ENCODE data around the gene ITGAE.

Gene ITGAE

GRCh38 chr17:3773511-3773910 is 27.5 kb downstream of the ITGAE start:
- Histone ChIP-seq H3K4ac (ENCODE audit: low read depth, low read length) (no peak overlapping the region), H2BK15ac (replicated peaks; ENCODE audit: low read depth) (no peak overlapping the region), H3K27ac (ENCODE audit: low read depth, low read length) (no peak overlapping the region), H3K4me3 (ENCODE audit: low read length) (no peak overlapping the region), H4K8ac (ENCODE audit: low read depth, low read length) (no peak overlapping the region), H3K79me2 (ENCODE audit: control insufficient read depth, insufficient read depth, low read length) (no peaks in the 10 kb centered on the region), H2AK5ac (ENCODE audit: low read length) (no peak overlapping the region), H3K79me1 (ENCODE audit: low read length) (no peaks in the 10 kb centered on the region), H3K56ac (ENCODE audit: low read length) (no peak overlapping the region), H3K18ac (ENCODE audit: low read length) (no peak overlapping the region), H3K4me2 (ENCODE audit: low read length) (no peak overlapping the region), H2BK120ac (ENCODE audit: low read depth, low read length) (no peak overlapping the region), H3K4me1 (ENCODE audit: control insufficient read depth, low read depth, low read length) (no peaks in the 10 kb centered on the region), H4K5ac (ENCODE audit: low read length) (no peak overlapping the region), H3K36me3 (ENCODE audit: control insufficient read depth, insufficient read depth, low read length) (no peaks in the 10 kb centered on the region), H3K9ac (ENCODE audit: low read length) (no peak overlapping the region), H3K27me3 (ENCODE audit: insufficient read depth, low read length, poor library complexity) (no peaks in the 10 kb centered on the region), H3K23ac (ENCODE audit: low read length) (no peak overlapping the region), H2BK5ac (ENCODE audit: low read length) (no peak overlapping the region)
- no CpG with 5 or more reads among the region's 5 CpGs for WGBS (ENCODE audit: extremely low coverage, insufficient coverage, low lambda C conversion rate)
- DNase-seq, result peak; percentile 41

DNA sequence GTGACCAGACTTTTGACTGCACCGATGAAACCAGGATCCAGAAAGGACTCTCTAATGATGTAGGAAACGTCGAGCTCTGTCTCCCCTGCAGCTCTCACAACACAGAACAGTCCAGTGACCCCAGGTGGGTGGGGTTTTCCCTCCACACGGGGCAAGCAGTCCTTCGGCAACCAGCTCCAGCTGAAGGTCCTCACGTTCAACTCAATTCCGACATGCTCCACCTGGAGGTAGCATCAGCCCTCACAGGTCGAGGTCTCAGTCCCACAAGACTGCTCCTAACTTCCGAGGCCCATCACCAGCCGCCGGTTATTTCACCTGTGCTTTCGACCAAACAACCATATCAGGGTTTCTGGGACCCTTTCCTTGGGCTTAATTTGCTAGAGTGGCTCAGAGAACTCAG is 28.2 kb downstream of the ITGAE start:
- DNase-seq, result peak; percentile 72
- H3K23ac ChIP-seq (ENCODE audit: low read length), result no peak overlapping the region
- no peak overlapping the region for H3K4ac ChIP-seq (ENCODE audit: low read depth, low read length)
- no peak overlapping the region for H3K56ac ChIP-seq (ENCODE audit: low read length)
- WGBS (ENCODE audit: extremely low coverage, insufficient coverage, low lambda C conversion rate), result no CpG with 5 or more reads among the region's 12 CpGs
- no peak overlapping the region for H3K27ac ChIP-seq (ENCODE audit: low read depth, low read length)
- H3K18ac ChIP-seq (ENCODE audit: low read length), result no peak overlapping the region
- H3K4me3 ChIP-seq (ENCODE audit: low read length), result no peak overlapping the region
- no peak overlapping the region for H4K5ac ChIP-seq (ENCODE audit: low read length)
- no peaks in the 10 kb centered on the region for H3K4me1 ChIP-seq (ENCODE audit: control insufficient read depth, low read depth, low read length)
- H2AK5ac ChIP-seq (ENCODE audit: low read length), result no peak overlapping the region
- no peak overlapping the region for H3K9ac ChIP-seq (ENCODE audit: low read length)
- H2BK5ac ChIP-seq (ENCODE audit: low read length), result no peak overlapping the region
- H3K36me3 ChIP-seq (ENCODE audit: control insufficient read depth, insufficient read depth, low read length), result no peaks in the 10 kb centered on the region
- H3K79me1 ChIP-seq (ENCODE audit: low read length), result no peaks in the 10 kb centered on the region
- no peaks in the 10 kb centered on the region for H3K79me2 ChIP-seq (ENCODE audit: control insufficient read depth, insufficient read depth, low read length)
- H2BK15ac ChIP-seq (replicated peaks; ENCODE audit: low read depth), result no peak overlapping the region
- H4K8ac ChIP-seq (ENCODE audit: low read depth, low read length), result no peak overlapping the region
- H3K4me2 ChIP-seq (ENCODE audit: low read length), result no peak overlapping the region
- no peaks in the 10 kb centered on the region for H3K27me3 ChIP-seq (ENCODE audit: insufficient read depth, low read length, poor library complexity)
- no peak overlapping the region for H2BK120ac ChIP-seq (ENCODE audit: low read depth, low read length)

GRCh38 chr17:3771140-3771539 is 29.8 kb downstream of the ITGAE start:
- Histone ChIP-seq H3K79me2 (ENCODE audit: control insufficient read depth, insufficient read depth, low read length) (no peaks in the 10 kb centered on the region), H4K5ac (ENCODE audit: low read length) (no peak overlapping the region), H3K27me3 (ENCODE audit: insufficient read depth, low read length, poor library complexity) (no peaks in the 10 kb centered on the region), H3K4me2 (ENCODE audit: low read length) (no peak overlapping the region), H3K4me1 (ENCODE audit: control insufficient read depth, low read depth, low read length) (no peaks in the 10 kb centered on the region), H3K27ac (ENCODE audit: low read depth, low read length) (no peak overlapping the region), H3K79me1 (ENCODE audit: low read length) (no peaks in the 10 kb centered on the region), H2BK15ac (replicated peaks; ENCODE audit: low read depth) (no peak overlapping the region), H2BK5ac (ENCODE audit: low read length) (no peak overlapping the region), H3K23ac (ENCODE audit: low read length) (no peak overlapping the region), H3K4me3 (ENCODE audit: low read length) (no peak overlapping the region), H3K9ac (ENCODE audit: low read length) (no peak overlapping the region), H2AK5ac (ENCODE audit: low read length) (no peak overlapping the region), H3K36me3 (ENCODE audit: control insufficient read depth, insufficient read depth, low read length) (no peaks in the 10 kb centered on the region), H3K4ac (ENCODE audit: low read depth, low read length) (no peak overlapping the region), H3K56ac (ENCODE audit: low read length) (no peak overlapping the region), H3K18ac (ENCODE audit: low read length) (no peak overlapping the region), H2BK120ac (ENCODE audit: low read depth, low read length) (no peak overlapping the region), H4K8ac (ENCODE audit: low read depth, low read length) (no peak overlapping the region)
- no peak for DNase-seq
- WGBS (ENCODE audit: extremely low coverage, insufficient coverage, low lambda C conversion rate), result no CpG with 5 or more reads among the region's 16 CpGs

- H3K4me2 ChIP-seq (ENCODE audit: low read length), result no peak overlapping the region
- H3K4me1 ChIP-seq (ENCODE audit: control insufficient read depth, low read depth, low read length), result no peaks in the 10 kb centered on the region
- H3K23ac ChIP-seq (ENCODE audit: low read length), result no peak overlapping the region
- no peak overlapping the region for H3K27ac ChIP-seq (ENCODE audit: low read depth, low read length)
- H2AK5ac ChIP-seq (ENCODE audit: low read length), result no peak overlapping the region
- H3K79me1 ChIP-seq (ENCODE audit: low read length), result no peaks in the 10 kb centered on the region
- no peak overlapping the region for H4K5ac ChIP-seq (ENCODE audit: low read length)
- no peak overlapping the region for H2BK120ac ChIP-seq (ENCODE audit: low read depth, low read length)
- H3K36me3 ChIP-seq (ENCODE audit: control insufficient read depth, insufficient read depth, low read length), result no peaks in the 10 kb centered on the region
- H3K4me3 ChIP-seq (ENCODE audit: low read length), result no peak overlapping the region
- H3K18ac ChIP-seq (ENCODE audit: low read length), result no peak overlapping the region
- no peak overlapping the region for H3K9ac ChIP-seq (ENCODE audit: low read length)
- no peak overlapping the region for H2BK15ac ChIP-seq (replicated peaks; ENCODE audit: low read depth)
- no peaks in the 10 kb centered on the region for H3K79me2 ChIP-seq (ENCODE audit: control insufficient read depth, insufficient read depth, low read length)
- no peak for DNase-seq
- H3K4ac ChIP-seq (ENCODE audit: low read depth, low read length), result no peak overlapping the region
- no CpG with 5 or more reads among the region's 8 CpGs for WGBS (ENCODE audit: extremely low coverage, insufficient coverage, low lambda C conversion rate)
- no peak overlapping the region for H2BK5ac ChIP-seq (ENCODE audit: low read length)
- H3K27me3 ChIP-seq (ENCODE audit: insufficient read depth, low read length, poor library complexity), result no peaks in the 10 kb centered on the region
- H4K8ac ChIP-seq (ENCODE audit: low read depth, low read length), result no peak overlapping the region
- H3K56ac ChIP-seq (ENCODE audit: low read length), result no peak overlapping the region
Measured at GRCh38 chr17:3770466-3770865, 30.5 kb downstream of the ITGAE start.

DNA sequence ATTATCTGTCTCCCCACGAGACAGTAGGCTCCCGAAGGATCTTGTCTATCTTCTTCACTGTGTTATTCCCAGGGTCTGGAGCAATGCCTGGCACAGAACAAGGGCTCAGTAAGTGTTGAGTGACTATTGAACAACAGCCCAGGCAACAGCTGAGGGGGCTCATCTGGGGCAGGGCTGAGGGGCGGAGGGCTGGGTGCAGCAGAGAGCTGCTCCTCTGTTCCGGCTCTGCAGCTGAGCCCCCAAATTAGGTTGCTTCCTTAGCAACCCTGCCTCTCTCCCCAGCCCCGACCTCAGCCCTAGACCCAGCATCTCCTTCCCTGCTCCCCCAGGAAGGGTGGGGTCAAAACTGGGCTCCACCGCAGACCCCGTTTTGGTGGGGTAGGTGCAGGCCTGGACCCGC is 32.2 kb downstream of the ITGAE start:
- Histone ChIP-seq H3K56ac (ENCODE audit: low read length) (no peak overlapping the region), H3K23ac (ENCODE audit: low read length) (no peak overlapping the region), H3K27ac (ENCODE audit: low read depth, low read length) (no peak overlapping the region), H3K4me2 (ENCODE audit: low read length) (no peak overlapping the region), H3K36me3 (ENCODE audit: control insufficient read depth, insufficient read depth, low read length) (no peaks in the 10 kb centered on the region), H3K18ac (ENCODE audit: low read length) (no peak overlapping the region), H3K4ac (ENCODE audit: low read depth, low read length) (no peak overlapping the region), H3K4me3 (ENCODE audit: low read length) (no peak overlapping the region), H3K79me1 (ENCODE audit: low read length) (no peaks in the 10 kb centered on the region), H3K4me1 (ENCODE audit: control insufficient read depth, low read depth, low read length) (no peaks in the 10 kb centered on the region), H2BK15ac (replicated peaks; ENCODE audit: low read depth) (no peak overlapping the region), H2BK120ac (ENCODE audit: low read depth, low read length) (no peak overlapping the region), H3K27me3 (ENCODE audit: insufficient read depth, low read length, poor library complexity) (no peaks in the 10 kb centered on the region), H2AK5ac (ENCODE audit: low read length) (no peak overlapping the region), H2BK5ac (ENCODE audit: low read length) (no peak overlapping the region), H4K5ac (ENCODE audit: low read length) (no peak overlapping the region), H3K9ac (ENCODE audit: low read length) (no peak overlapping the region), H4K8ac (ENCODE audit: low read depth, low read length) (no peak overlapping the region), H3K79me2 (ENCODE audit: control insufficient read depth, insufficient read depth, low read length) (no peaks in the 10 kb centered on the region)
- no CpG with 5 or more reads among the region's 8 CpGs for WGBS (ENCODE audit: extremely low coverage, insufficient coverage, low lambda C conversion rate)
- DNase-seq, result no peak

GRCh38 chr17:3768341-3768740 is 32.6 kb downstream of the ITGAE start:
- Histone ChIP-seq H3K4me2 (ENCODE audit: low read length) (no peak overlapping the region), H3K4me3 (ENCODE audit: low read length) (no peak overlapping the region), H3K18ac (ENCODE audit: low read length) (no peak overlapping the region), H2BK15ac (replicated peaks; ENCODE audit: low read depth) (no peak overlapping the region), H3K79me1 (ENCODE audit: low read length) (no peaks in the 10 kb centered on the region), H3K23ac (ENCODE audit: low read length) (no peak overlapping the region), H3K4ac (ENCODE audit: low read depth, low read length) (no peak overlapping the region), H3K4me1 (ENCODE audit: control insufficient read depth, low read depth, low read length) (no peaks in the 10 kb centered on the region), H2BK5ac (ENCODE audit: low read length) (no peak overlapping the region), H3K36me3 (ENCODE audit: control insufficient read depth, insufficient read depth, low read length) (no peaks in the 10 kb centered on the region), H3K9ac (ENCODE audit: low read length) (no peak overlapping the region), H3K27me3 (ENCODE audit: insufficient read depth, low read length, poor library complexity) (no peaks in the 10 kb centered on the region), H3K79me2 (ENCODE audit: control insufficient read depth, insufficient read depth, low read length) (no peaks in the 10 kb centered on the region), H3K56ac (ENCODE audit: low read length) (no peak overlapping the region), H2BK120ac (ENCODE audit: low read depth, low read length) (no peak overlapping the region), H2AK5ac (ENCODE audit: low read length) (no peak overlapping the region), H4K8ac (ENCODE audit: low read depth, low read length) (no peak overlapping the region), H3K27ac (ENCODE audit: low read depth, low read length) (no peak overlapping the region), H4K5ac (ENCODE audit: low read length) (no peak overlapping the region)
- DNase-seq, result no peak
- WGBS (ENCODE audit: extremely low coverage, insufficient coverage, low lambda C conversion rate), result no CpG with 5 or more reads among the region's 9 CpGs
